ENCODE data around the gene PHLPP1.

DNA sequence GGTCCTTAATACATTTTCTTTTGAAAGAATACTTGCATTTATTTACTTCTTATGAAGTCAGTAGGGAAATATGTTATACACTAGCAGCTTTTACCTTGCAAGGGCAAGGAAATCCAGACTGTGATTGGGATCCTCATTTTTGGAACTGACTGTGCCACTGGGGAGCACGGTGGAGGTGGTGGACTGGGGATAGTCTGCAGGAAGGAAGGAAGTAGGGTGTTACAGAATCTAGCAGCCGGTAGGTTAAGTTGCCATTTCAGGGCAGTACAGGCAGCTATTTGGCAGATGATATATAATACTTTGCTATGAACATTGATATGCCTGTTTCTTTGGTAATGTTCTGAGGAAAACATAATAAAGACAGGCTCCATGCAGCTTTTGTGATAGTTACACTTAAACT lies 238.3 kb downstream of the PHLPP1 start:
- TF ChIP-seq, protein P1, sequence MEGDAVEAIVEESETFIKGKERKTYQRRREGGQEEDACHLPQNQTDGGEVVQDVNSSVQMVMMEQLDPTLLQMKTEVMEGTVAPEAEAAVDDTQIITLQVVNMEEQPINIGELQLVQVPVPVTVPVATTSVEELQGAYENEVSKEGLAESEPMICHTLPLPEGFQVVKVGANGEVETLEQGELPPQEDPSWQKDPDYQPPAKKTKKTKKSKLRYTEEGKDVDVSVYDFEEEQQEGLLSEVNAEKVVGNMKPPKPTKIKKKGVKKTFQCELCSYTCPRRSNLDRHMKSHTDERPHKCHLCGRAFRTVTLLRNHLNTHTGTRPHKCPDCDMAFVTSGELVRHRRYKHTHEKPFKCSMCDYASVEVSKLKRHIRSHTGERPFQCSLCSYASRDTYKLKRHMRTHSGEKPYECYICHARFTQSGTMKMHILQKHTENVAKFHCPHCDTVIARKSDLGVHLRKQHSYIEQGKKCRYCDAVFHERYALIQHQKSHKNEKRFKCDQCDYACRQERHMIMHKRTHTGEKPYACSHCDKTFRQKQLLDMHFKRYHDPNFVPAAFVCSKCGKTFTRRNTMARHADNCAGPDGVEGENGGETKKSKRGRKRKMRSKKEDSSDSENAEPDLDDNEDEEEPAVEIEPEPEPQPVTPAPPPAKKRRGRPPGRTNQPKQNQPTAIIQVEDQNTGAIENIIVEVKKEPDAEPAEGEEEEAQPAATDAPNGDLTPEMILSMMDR (IDR thresholded peaks at IDR 0.05; ENCODE audit: low read length) = no peak
- TF ChIP-seq EZH2 (optimal IDR thresholded peaks at IDR 0.05; ENCODE audit: low read depth, low read length) = no peak
- no peak for TF ChIP-seq EZH2phosphoT487 (IDR thresholded peaks at IDR 0.05; ENCODE audit: low read length)
